Measurements from ENCODE around the gene TRAF2. TPM values are rescaled to one million over a fixed set of nuclear protein-coding genes. Genes with fewer than 3 reads are reported as not detected.

The TRAF2 gene
- total and polyA plus RNA-seq, 2 of the 13 experiments (the other 11 are each of a cell fraction or from before 2014, with no cell fraction given), result 12.4 to 13.6 TPM

DNA sequence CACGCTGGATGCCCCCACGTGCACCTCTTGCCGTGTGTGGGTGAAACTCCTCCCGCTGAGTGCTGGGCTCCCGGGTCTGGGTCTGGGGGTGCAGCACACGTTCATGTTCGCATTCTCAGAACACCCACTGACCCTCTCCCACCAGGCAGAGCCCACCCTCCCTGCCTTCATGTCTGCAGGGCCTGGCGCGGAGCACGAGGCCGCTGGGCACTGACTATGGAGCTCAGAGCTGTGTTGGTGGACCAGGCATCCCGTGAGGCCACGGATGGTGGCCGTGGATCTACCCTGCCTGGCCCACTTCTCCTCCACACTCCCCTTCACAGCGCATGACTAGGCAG is 74.6 kb downstream of the TRAF2 start:
- H3K27ac ChIP-seq (ENCODE audit: extremely low read length, insufficient read depth, low read length), result no peak overlapping the region
- BruUV-seq (replicated peaks), result no TSS peak
- H3K79me2 ChIP-seq (ENCODE audit: insufficient read depth, low read length), result no peaks in the 10 kb centered on the region
- ChIA-PET CTCF (ENCODE audit: low intra/inter-chr PET ratio, low total read pairs) (no interaction called here), POLR2A (interaction anchor here (1.1 to 1.3 kb wide), 2 partner anchors 12 to 13 kb away, joined by 3 to 7 read pairs; no protein-coding TSS in a partner anchor)
- no peak overlapping the region for H3K4me3 ChIP-seq (replicated peaks in 1 of 3; ENCODE audit: insufficient read depth in 1 of 3, low read depth in 2 of 3, low read length in 3 of 3)
- no peak overlapping the region for H3K4me2 ChIP-seq (ENCODE audit: low read depth, low read length)
- H2AFZ ChIP-seq (ENCODE audit: low read length), result no peak overlapping the region
- TF ChIP-seq, protein P1, sequence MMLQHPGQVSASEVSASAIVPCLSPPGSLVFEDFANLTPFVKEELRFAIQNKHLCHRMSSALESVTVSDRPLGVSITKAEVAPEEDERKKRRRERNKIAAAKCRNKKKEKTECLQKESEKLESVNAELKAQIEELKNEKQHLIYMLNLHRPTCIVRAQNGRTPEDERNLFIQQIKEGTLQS (CRISPR knock-in tag; IDR thresholded peaks at IDR 0.05), result no peak
- TF ChIP-seq ZNF644 (CRISPR knock-in tag; IDR thresholded peaks at IDR 0.05; ENCODE audit: low read depth), result no peak
- TF ChIP-seq ZNF567 (CRISPR knock-in tag; IDR thresholded peaks at IDR 0.05; ENCODE audit: borderline replicate concordance), result no peak
- no peak for TF ChIP-seq ZNF260 (CRISPR knock-in tag; IDR thresholded peaks at IDR 0.05; ENCODE audit: borderline replicate concordance, low read depth)
- no peak for TF ChIP-seq SALL2 (CRISPR knock-in tag; IDR thresholded peaks at IDR 0.05)
- no peak for TF ChIP-seq ZNF724P (CRISPR knock-in tag; IDR thresholded peaks at IDR 0.05; ENCODE audit: borderline replicate concordance)
- TF ChIP-seq, protein P2, sequence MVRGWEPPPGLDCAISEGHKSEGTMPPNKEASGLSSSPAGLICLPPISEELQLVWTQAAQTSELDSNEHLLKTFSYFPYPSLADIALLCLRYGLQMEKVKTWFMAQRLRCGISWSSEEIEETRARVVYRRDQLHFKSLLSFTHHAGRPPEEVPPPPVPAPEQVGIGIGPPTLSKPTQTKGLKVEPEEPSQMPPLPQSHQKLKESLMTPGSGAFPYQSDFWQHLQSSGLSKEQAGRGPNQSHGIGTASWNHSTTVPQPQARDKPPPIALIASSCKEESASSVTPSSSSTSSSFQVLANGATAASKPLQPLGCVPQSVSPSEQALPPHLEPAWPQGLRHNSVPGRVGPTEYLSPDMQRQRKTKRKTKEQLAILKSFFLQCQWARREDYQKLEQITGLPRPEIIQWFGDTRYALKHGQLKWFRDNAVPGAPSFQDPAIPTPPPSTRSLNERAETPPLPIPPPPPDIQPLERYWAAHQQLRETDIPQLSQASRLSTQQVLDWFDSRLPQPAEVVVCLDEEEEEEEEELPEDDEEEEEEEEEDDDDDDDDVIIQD (CRISPR knock-in tag; IDR thresholded peaks at IDR 0.05; ENCODE audit: low read depth), result no peak
- TF ChIP-seq SMC3 (IDR thresholded peaks at IDR 0.05; ENCODE audit: low read length), result no peak
- TF ChIP-seq SP2 (CRISPR knock-in tag; IDR thresholded peaks at IDR 0.05), result no peak
- no peak for TF ChIP-seq YEATS4 (CRISPR knock-in tag; IDR thresholded peaks at IDR 0.05; ENCODE audit: borderline replicate concordance)
- no peak for TF ChIP-seq ZSCAN25 (CRISPR knock-in tag; IDR thresholded peaks at IDR 0.05)
- TF ChIP-seq, protein P3, sequence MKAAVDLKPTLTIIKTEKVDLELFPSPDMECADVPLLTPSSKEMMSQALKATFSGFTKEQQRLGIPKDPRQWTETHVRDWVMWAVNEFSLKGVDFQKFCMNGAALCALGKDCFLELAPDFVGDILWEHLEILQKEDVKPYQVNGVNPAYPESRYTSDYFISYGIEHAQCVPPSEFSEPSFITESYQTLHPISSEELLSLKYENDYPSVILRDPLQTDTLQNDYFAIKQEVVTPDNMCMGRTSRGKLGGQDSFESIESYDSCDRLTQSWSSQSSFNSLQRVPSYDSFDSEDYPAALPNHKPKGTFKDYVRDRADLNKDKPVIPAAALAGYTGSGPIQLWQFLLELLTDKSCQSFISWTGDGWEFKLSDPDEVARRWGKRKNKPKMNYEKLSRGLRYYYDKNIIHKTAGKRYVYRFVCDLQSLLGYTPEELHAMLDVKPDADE (CRISPR knock-in tag; IDR thresholded peaks at IDR 0.05), result no peak
- no peak for TF ChIP-seq ASH2L (IDR thresholded peaks at IDR 0.05; ENCODE audit: insufficient read length, low read depth, low read length)
- TF ChIP-seq ZNF546 (CRISPR knock-in tag; conservative IDR thresholded peaks at IDR 0.05), result no peak
- TF ChIP-seq NR3C1 (CRISPR knock-in tag; IDR thresholded peaks at IDR 0.05), result no peak
- TF ChIP-seq, protein P4, sequence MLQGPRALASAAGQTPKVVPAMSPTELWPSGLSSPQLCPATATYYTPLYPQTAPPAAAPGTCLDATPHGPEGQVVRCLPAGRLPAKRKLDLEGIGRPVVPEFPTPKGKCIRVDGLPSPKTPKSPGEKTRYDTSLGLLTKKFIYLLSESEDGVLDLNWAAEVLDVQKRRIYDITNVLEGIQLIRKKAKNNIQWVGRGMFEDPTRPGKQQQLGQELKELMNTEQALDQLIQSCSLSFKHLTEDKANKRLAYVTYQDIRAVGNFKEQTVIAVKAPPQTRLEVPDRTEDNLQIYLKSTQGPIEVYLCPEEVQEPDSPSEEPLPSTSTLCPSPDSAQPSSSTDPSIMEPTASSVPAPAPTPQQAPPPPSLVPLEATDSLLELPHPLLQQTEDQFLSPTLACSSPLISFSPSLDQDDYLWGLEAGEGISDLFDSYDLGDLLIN (CRISPR knock-in tag; IDR thresholded peaks at IDR 0.05; ENCODE audit: borderline replicate concordance), result no peak
- WGBS (ENCODE audit: low lambda C conversion rate), result 68% methylated on average over 12 of the region's 15 CpGs
- H3K36me3 ChIP-seq (replicated peaks in 1 of 2; ENCODE audit: control insufficient read depth in 1 of 2, insufficient read depth in 2 of 2, low read length in 2 of 2), result no peaks in the 10 kb centered on the region
- FAIRE-seq (no peak), ATAC-seq (no peak), DNase-seq (ENCODE audit: low spot score) (no peak)
- H3K27me3 ChIP-seq (ENCODE audit: control insufficient read depth in 1 of 2, insufficient read depth in 2 of 2, low read length in 2 of 2), result peaks cover 15 to 46% of the 10 kb centered on the region in 2 experiments
- intact Hi-C loops (cut with micrococcal nuclease; ENCODE audit: unreplicated experiment) (no loop called here), in situ Hi-C loops (cut with HindIII; ENCODE audit: extremely low pct_ligation_motif_present, low pct_unique_long_range_greater_than_20kb) (no loop called here)
- H4K20me1 ChIP-seq (ENCODE audit: insufficient read depth, low read length), result no peaks in the 10 kb centered on the region
- no peak overlapping the region for H3K9ac ChIP-seq (ENCODE audit: insufficient read depth, low read depth, low read length)
- no peaks in the 10 kb centered on the region for H3K9me3 ChIP-seq (ENCODE audit: low read length)
- peaks cover 9% of the 10 kb centered on the region for H3K4me1 ChIP-seq (ENCODE audit: insufficient read depth, low read length)
